Caco-2 (cell line): ENCODE data around the gene SHKBP1. TPM values are rescaled to one million over a fixed set of nuclear protein-coding genes. Genes with fewer than 3 reads are reported as not detected.

ENCODE experiments used
- BruUV-seq: library from RNA; stranded (reverse); fragments of 400-500 nt; replicated peaks from 2 replicates; lab custom pipeline; 2021; lab: Mats Ljungman, UMichigan
- CTCF ChIA-PET: fragments of 300-600 bp; sonication (Branson Sonifier 250); formaldehyde crosslinking; loops from one replicate; lab custom pipeline; 2022; ENCODE audit warnings: antibody characterized with exemption; lab: Charles Lee
- POLR2A ChIA-PET: fragments of 300-600 bp; sonication (Branson Sonifier 250); formaldehyde crosslinking; loops from one replicate; lab custom pipeline; 2022; ENCODE audit warnings: antibody characterized with exemption; lab: Charles Lee
- DNase-seq, 2 experiments: peaks; one replicate each; pipeline versions ENCODE4 v3.0.0 to v3.0.0-alpha.2; 2020 to 2022
- H3K27me3 ChIP-seq: replicated peaks from 2 replicates; pipeline ENCODE4 v1.6.0; 2011; ENCODE audit warnings: low read length; ENCODE audit not compliant: control insufficient read depth, insufficient read depth
- H3K36me3 ChIP-seq: 2 replicates; pipeline ENCODE4 v1.5.1; 2011; ENCODE audit warnings: low read length; ENCODE audit not compliant: control insufficient read depth, insufficient read depth
- H3K4me1 ChIP-seq: fragments of 250-450 bp; sonication (Bioruptor Pico); 2 replicates; pipeline ENCODE4 v1.5.1; 2020; ENCODE audit warnings: mild to moderate bottlenecking
- H3K4me3 ChIP-seq: 2 replicates; pipeline ENCODE4 v1.5.1; 2011; ENCODE audit warnings: low read depth, mild to moderate bottlenecking, control low read depth, low read length
- H3K9me3 ChIP-seq: fragments of 250-450 bp; sonication (Bioruptor Pico); 2 replicates; pipeline ENCODE4 v1.5.1; 2020; ENCODE audit warnings: mild to moderate bottlenecking, moderate library complexity
- H3K27ac Mint-ChIP-seq: one replicate; pipeline ENCODE4 v1.8.0; 2022; ENCODE audit warnings: mixed read lengths; ENCODE audit not compliant: unreplicated experiment
- H3K27me3 Mint-ChIP-seq: one replicate; pipeline ENCODE4 v1.8.0; 2022; ENCODE audit warnings: mixed read lengths; ENCODE audit not compliant: insufficient read depth, unreplicated experiment
- H3K36me3 Mint-ChIP-seq: one replicate; pipeline ENCODE4 v1.8.0; 2022; ENCODE audit warnings: mild to moderate bottlenecking, mixed read lengths; ENCODE audit not compliant: insufficient read depth, unreplicated experiment
- H3K4me1 Mint-ChIP-seq: one replicate; pipeline ENCODE4 v1.8.0; 2022; ENCODE audit warnings: low read depth, mixed read lengths; ENCODE audit not compliant: unreplicated experiment
- H3K4me3 Mint-ChIP-seq: one replicate; pipeline ENCODE4 v1.8.0; 2022; ENCODE audit warnings: mild to moderate bottlenecking, moderate library complexity, mixed read lengths; ENCODE audit not compliant: unreplicated experiment
- H3K9me3 Mint-ChIP-seq: one replicate; pipeline ENCODE4 v1.8.0; 2022; ENCODE audit warnings: mixed read lengths; ENCODE audit not compliant: unreplicated experiment
- CTCF ChIP-seq, 2 experiments: fragments of 200-600 bp in 1 of 2; IDR thresholded peaks; 1 replicate in 1 of 2; 2 replicates in 1 of 2; pipeline versions ENCODE4 v1.5.1 to v1.8.0; 2011 to 2022; ENCODE audit warnings: antibody characterized with exemption in 1 of 2, control low read depth in 1 of 2, inconsistent platforms in 1 of 2, low read depth in 1 of 2, low read length in 1 of 2, mild to moderate bottlenecking in 1 of 2, moderate library complexity in 1 of 2; ENCODE audit not compliant: insufficient read depth in 1 of 2, severe bottlenecking in 1 of 2, unreplicated experiment in 1 of 2
- intact Hi-C: fragments of 100-400 bp; cut with micrococcal nuclease; formaldehyde crosslinking; loops from one replicate; pipeline ENCODE4 v1.10.0; 2022; ENCODE audit not compliant: unreplicated experiment
- total RNA-seq: library from RNA; stranded (reverse); gene quantifications from 2 replicates; pipeline ENCODE4 v1.2.3, GENCODE V29; 2022

SHKBP1 gene
- total RNA-seq, 1 experiment from 2014 or later: 82.6 TPM

DNA sequence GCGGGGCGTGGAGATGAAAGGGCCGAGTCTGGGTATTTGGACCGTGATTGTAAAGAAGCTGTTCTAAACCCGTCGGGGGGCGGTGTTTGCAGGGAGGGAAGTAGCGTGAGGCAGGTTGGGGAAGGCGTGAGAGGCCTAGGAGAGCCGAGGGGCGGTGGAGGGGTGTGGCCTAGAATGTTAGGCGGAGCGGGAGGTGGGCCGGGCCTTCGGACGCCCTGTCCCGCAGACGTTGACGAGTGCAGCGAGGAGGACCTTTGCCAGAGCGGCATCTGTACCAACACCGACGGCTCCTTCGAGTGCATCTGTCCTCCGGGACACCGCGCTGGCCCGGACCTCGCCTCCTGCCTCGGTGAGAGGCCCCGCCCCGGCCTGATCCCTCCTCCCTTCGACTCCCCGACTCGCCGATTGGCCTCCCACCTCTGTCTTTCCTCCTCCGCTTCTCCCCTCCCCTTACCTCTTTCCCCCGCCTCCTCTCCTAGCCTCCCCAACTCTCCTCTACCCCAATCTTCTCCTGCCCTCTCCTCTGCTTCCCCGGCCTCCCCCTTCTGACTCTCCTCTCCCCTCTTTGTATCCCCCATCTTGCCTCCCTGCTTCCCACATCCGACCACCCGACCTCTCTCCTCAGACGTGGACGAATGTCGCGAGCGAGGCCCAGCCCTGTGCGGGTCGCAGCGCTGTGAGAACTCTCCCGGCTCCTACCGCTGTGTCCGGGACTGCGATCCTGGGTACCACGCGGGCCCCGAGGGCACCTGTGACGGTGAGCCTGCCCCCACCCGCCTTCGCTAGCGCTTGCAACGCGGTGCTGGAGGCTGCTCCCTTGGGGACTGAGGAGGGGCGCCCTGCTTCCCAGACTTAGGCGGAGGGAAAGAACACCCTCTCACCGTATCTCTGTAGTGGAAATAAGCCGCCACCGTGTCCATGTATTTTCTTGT lies 37.3 kb downstream of the SHKBP1 start:
- H3K9me3 Mint-ChIP-seq: no peaks in the 10 kb centered on the region
- peak overlapping the region; percentile 97 for H3K4me3 Mint-ChIP-seq
- intact Hi-C loops: loop anchor here (1.0 kb wide), 1 partner anchor 11 kb away; no protein-coding TSS in a partner anchor
- peak overlapping the region; percentile 97 for H3K27ac Mint-ChIP-seq
- Histone ChIP-seq H3K27me3 (no peaks in the 10 kb centered on the region), H3K9me3 (no peaks in the 10 kb centered on the region), H3K4me1 (peaks cover 9% of the 10 kb centered on the region), H3K4me3 (peak overlapping the region; percentile 71), H3K36me3 (no peaks in the 10 kb centered on the region)
- ChIA-PET CTCF (interaction anchor here (0.5 to 2.6 kb wide), 7 partner anchors 9 to 1771 kb away, joined by 3 to 13 read pairs (median 3); no protein-coding TSS in a partner anchor), POLR2A (no interaction called here)
- TF ChIP-seq CTCF (IDR thresholded peaks at IDR 0.05; ENCODE audit: insufficient read depth in 1 of 2, low read depth in 1 of 2, low read length in 1 of 2, severe bottlenecking in 1 of 2, unreplicated experiment in 1 of 2): no peak
- peaks cover 25% of the 10 kb centered on the region for H3K36me3 Mint-ChIP-seq
- no TSS peak for BruUV-seq
- no peaks in the 10 kb centered on the region for H3K27me3 Mint-ChIP-seq
- peaks cover 24% of the 10 kb centered on the region for H3K4me1 Mint-ChIP-seq
- peak; percentile 89 to 92 for DNase-seq

DNA sequence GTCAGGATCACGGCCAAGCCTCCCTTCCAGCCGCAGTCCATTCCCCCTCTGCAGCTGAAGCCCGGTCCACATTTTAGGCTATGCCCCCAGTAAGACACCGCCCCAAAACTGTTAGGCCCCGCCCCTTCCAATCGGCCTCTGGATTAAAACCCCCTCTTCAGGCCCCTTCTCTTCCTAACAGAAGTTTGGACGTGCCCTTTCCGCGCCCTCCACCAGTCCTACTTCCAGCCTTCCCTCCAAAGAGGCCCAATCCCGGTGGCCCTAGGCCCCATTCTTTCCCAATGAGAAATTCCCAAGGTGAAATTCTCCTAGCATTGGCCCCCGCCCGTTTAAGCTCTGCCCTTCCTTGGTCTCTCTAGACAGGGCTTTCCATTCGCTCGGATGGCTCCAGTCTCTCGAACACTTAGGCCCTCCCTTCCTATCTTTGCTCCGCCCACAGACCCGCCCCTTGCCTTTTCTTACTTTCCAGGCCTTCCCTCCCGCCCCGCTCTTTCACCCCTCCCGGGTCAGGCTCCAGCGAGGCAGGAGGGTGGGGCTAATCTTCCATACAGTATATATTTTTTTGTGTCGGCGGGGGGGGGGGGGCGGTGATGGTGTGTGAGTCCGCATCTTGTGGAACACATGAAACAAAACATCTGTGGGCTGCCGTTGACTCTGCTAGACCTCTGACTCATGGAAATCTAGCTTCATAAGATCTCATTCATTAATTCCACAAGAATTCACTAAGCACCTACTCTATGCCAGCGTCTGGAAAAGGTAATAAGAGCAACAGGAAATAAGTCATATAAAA lies 38.1 kb downstream of the SHKBP1 start:
- H3K9me3 Mint-ChIP-seq: no peaks in the 10 kb centered on the region
- Histone ChIP-seq H3K4me3 (peak overlapping the region; percentile 71), H3K27me3 (no peaks in the 10 kb centered on the region), H3K9me3 (no peaks in the 10 kb centered on the region), H3K4me1 (peaks cover 9% of the 10 kb centered on the region), H3K36me3 (no peaks in the 10 kb centered on the region)
- H3K36me3 Mint-ChIP-seq: peaks cover 25% of the 10 kb centered on the region
- H3K27ac Mint-ChIP-seq: peak overlapping the region; percentile 97
- BruUV-seq: no TSS peak
- H3K4me3 Mint-ChIP-seq: peak overlapping the region; percentile 97
- CTCF ChIA-PET: interaction anchor here (0.5 to 2.6 kb wide), 7 partner anchors 9 to 1770 kb away, joined by 3 to 13 read pairs (median 3); no protein-coding TSS in a partner anchor
- peak; percentile 90 to 94 for DNase-seq
- peaks cover 22% of the 10 kb centered on the region for H3K4me1 Mint-ChIP-seq
- TF ChIP-seq CTCF (IDR thresholded peaks at IDR 0.05; ENCODE audit: insufficient read depth in 1 of 2, low read depth in 1 of 2, low read length in 1 of 2, severe bottlenecking in 1 of 2, unreplicated experiment in 1 of 2): no peak
- intact Hi-C loops: loop anchor here (1.0 kb wide), 1 partner anchor 12 kb away; no protein-coding TSS in a partner anchor
- no peaks in the 10 kb centered on the region for H3K27me3 Mint-ChIP-seq
- POLR2A ChIA-PET: no interaction called here

- no peaks in the 10 kb centered on the region for H3K9me3 ChIP-seq
- H3K36me3 ChIP-seq: no peaks in the 10 kb centered on the region
- TF ChIP-seq CTCF (IDR thresholded peaks at IDR 0.05; ENCODE audit: insufficient read depth in 1 of 2, low read depth in 1 of 2, low read length in 1 of 2, severe bottlenecking in 1 of 2, unreplicated experiment in 1 of 2): no peak
- H3K27ac Mint-ChIP-seq: no peak overlapping the region
- peaks cover 4% of the 10 kb centered on the region; the same call in 1 of the 2 replicates for H3K4me1 ChIP-seq
- POLR2A ChIA-PET: no interaction called here
- peaks cover 25% of the 10 kb centered on the region for H3K36me3 Mint-ChIP-seq
- no peak for DNase-seq
- no peak overlapping the region for H3K4me3 Mint-ChIP-seq
- H3K9me3 Mint-ChIP-seq: no peaks in the 10 kb centered on the region
- no peaks in the 10 kb centered on the region for H3K27me3 Mint-ChIP-seq
- no peak overlapping the region for H3K4me3 ChIP-seq
- no TSS peak for BruUV-seq
- H3K4me1 Mint-ChIP-seq: peaks cover 14% of the 10 kb centered on the region
- H3K27me3 ChIP-seq: no peaks in the 10 kb centered on the region
- CTCF ChIA-PET: interaction anchor here (1.6 kb wide), 1 partner anchor 12 kb away, joined by 7 read pairs; no protein-coding TSS in a partner anchor
- intact Hi-C loops: no loop called here
Observed at GRCh38 chr19:40616178-40616577, 39.5 kb downstream of the SHKBP1 start.
